Progenitor cell of endocrine pancreas (in vitro differentiated cells): ENCODE data around the gene PTPRD. TPM values are rescaled to one million over a fixed set of nuclear protein-coding genes. Genes with fewer than 3 reads are reported as not detected.

Experiments
- DNase-seq: peaks from one replicate; pipeline ENCODE4 v3.0.0; 2021; ENCODE audit warnings: low spot score; ENCODE audit not compliant: unreplicated experiment
- H3K27ac Mint-ChIP-seq: 2 replicates; pipeline ENCODE4 v1.8.0; 2021; ENCODE audit warnings: mild to moderate bottlenecking, moderate library complexity, mixed read lengths
- H3K27me3 Mint-ChIP-seq: 2 replicates; pipeline ENCODE4 v1.8.0; 2021; ENCODE audit warnings: mixed read lengths
- H3K36me3 Mint-ChIP-seq: 2 replicates; pipeline ENCODE4 v1.8.0; 2022; ENCODE audit warnings: mixed read lengths; ENCODE audit not compliant: insufficient read depth
- H3K4me1 Mint-ChIP-seq: 2 replicates; pipeline ENCODE4 v1.8.0; 2021; ENCODE audit warnings: low read depth, mixed read lengths
- H3K4me3 Mint-ChIP-seq: 2 replicates; pipeline ENCODE4 v1.8.0; 2021; ENCODE audit warnings: low read depth, mild to moderate bottlenecking, moderate library complexity, mixed read lengths
- H3K9me3 Mint-ChIP-seq: 2 replicates; pipeline ENCODE4 v1.8.0; 2021; ENCODE audit warnings: low read depth, mixed read lengths
- CTCF ChIP-seq: fragments of 200-600 bp; sonication (generic); IDR thresholded peaks from one replicate; pipeline ENCODE4 v1.5.0; 2021; ENCODE audit warnings: antibody characterized with exemption, mild to moderate bottlenecking; ENCODE audit not compliant: unreplicated experiment
- total RNA-seq: library from RNA; stranded (reverse); gene quantifications from 2 replicates; pipeline ENCODE4 v1.2.1, GENCODE V29; 2021

The PTPRD gene
- total RNA-seq, 1 donor from 2014 or later = 124 TPM

DNA sequence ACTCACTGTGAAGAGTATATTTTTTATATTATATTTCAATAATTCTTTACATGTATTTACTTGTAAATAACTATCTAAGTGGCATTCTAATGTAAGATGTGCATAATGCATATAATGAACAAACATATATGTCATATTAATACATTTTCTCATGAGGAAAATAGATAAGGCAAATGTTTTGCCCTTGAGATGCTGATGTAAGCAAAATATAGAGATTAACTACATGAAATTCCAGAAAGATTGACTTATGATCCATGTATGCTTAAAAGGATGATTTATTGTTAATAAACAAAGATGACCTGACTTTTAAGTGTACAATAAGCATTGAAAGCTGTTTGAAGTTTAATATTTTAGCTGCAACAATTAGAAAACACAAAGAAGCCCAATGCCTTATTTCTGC is 559.9 kb downstream of the PTPRD start:
- Mint-ChIP-seq H3K9me3 (no peaks in the 10 kb centered on the region), H3K27me3 (peaks cover 6% of the 10 kb centered on the region), H3K4me3 (no peak overlapping the region), H3K27ac (no peak overlapping the region), H3K4me1 (peaks cover 13% of the 10 kb centered on the region), H3K36me3 (no peaks in the 10 kb centered on the region)
- no peak for DNase-seq
- no peak for TF ChIP-seq CTCF

- no peaks in the 10 kb centered on the region for H3K9me3 Mint-ChIP-seq
- TF ChIP-seq CTCF = no peak
- no peak overlapping the region for H3K27ac Mint-ChIP-seq
- H3K4me1 Mint-ChIP-seq = peaks cover 13% of the 10 kb centered on the region
- no peak overlapping the region for H3K4me3 Mint-ChIP-seq
- no peaks in the 10 kb centered on the region for H3K36me3 Mint-ChIP-seq
- DNase-seq = no peak
- H3K27me3 Mint-ChIP-seq = peaks cover 6% of the 10 kb centered on the region
Observed at GRCh38 chr9:10052181-10052580, 560.6 kb downstream of the PTPRD start.

GRCh38 chr9:10050016-10050415 is 562.8 kb downstream of the PTPRD start:
- Mint-ChIP-seq H3K4me1 (peaks cover 10% of the 10 kb centered on the region), H3K4me3 (no peak overlapping the region), H3K27ac (no peak overlapping the region), H3K36me3 (no peaks in the 10 kb centered on the region), H3K27me3 (peaks cover 6% of the 10 kb centered on the region), H3K9me3 (no peaks in the 10 kb centered on the region)
- no peak for DNase-seq
- no peak for TF ChIP-seq CTCF

DNA sequence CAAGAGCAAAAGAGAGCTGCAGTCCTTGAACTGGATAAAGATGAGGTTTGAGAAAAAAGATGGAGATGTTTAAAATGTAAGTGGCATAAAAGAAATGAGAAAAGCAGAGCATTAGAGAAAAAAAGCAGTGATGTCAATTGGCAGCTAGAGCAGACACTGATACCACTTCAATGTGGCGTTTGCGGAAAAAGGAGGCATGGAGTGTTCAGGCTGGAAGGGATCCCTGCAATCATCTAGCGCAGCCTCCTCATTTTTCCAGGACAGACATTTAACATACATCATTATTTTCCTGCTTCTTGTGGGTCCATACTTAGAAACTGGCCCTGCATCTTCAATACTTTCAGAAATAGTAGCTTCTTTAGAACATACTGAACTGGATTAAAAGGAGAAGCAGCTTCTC is 563.8 kb downstream of the PTPRD start:
- peaks cover 10% of the 10 kb centered on the region for H3K4me1 Mint-ChIP-seq
- H3K4me3 Mint-ChIP-seq = no peak overlapping the region
- no peak overlapping the region for H3K27ac Mint-ChIP-seq
- peaks cover 6% of the 10 kb centered on the region for H3K27me3 Mint-ChIP-seq
- no peaks in the 10 kb centered on the region for H3K9me3 Mint-ChIP-seq
- no peak for TF ChIP-seq CTCF
- no peaks in the 10 kb centered on the region for H3K36me3 Mint-ChIP-seq
- no peak for DNase-seq

GRCh38 chr9:10045598-10045997 is 567.2 kb downstream of the PTPRD start:
- Mint-ChIP-seq H3K4me3 (no peak overlapping the region), H3K9me3 (no peaks in the 10 kb centered on the region), H3K36me3 (no peaks in the 10 kb centered on the region), H3K4me1 (peaks cover 7% of the 10 kb centered on the region), H3K27me3 (peaks cover 6% of the 10 kb centered on the region), H3K27ac (no peak overlapping the region)
- TF ChIP-seq CTCF = peak; percentile 45
- DNase-seq = no peak
